HG02759 (cell line): ENCODE results near the gene NMD3.

ENCODE experiments used
- ATAC-seq: cut with Tn5 transposase; IDR thresholded peaks from one replicate; pipeline ENCODE4 v1.9.1; 2021; ENCODE audit warnings: mild to moderate bottlenecking, moderate library complexity; ENCODE audit not compliant: unreplicated experiment

Gene NMD3

DNA sequence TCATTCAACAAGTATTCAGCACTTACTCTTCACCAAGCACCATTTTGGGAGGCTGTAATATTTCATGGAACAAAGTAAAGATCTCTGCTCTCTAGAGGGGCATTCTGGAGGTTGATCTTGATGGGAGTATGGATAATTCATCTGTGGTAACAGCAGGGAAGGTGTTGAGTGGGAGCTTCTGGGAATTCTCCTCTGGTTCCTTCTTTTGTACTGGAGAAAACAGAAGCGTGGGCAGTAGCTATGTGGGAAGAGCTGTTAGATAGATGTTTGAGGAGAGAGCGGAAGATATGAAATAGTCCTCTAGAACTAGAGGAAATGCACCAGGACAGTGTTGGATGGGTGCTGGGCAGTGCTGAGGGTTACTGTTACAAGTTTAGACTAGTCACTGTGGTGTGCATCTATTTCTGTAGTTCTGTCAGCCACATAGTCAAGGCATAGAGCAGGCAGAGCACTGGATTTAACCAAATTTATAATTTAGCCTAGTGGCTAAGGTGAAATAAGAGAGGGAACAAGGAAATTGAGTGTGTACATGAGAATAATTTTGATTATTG, 9.6 kb downstream of the NMD3 start:
- ATAC-seq = no peak

DNA sequence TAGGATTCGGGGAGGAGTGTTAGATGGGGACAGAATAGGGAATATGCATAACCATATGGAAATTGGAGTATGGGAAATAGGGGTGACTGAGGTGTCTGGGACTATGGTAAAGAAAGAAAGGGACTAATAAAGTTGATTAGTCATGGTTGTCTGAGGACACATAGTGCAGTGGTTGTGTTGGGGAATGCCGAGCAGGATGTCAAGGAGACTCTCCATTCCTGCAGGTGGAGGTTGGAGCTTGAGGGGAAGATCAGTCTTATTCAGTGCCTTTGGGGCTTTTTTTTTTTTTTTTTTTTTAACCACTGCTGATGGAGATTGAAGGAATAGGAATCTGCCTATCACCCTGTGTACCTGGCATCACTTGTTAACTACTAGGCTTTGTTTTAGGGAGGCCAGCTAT, 10.8 kb downstream of the NMD3 start:
- ATAC-seq = no peak

DNA sequence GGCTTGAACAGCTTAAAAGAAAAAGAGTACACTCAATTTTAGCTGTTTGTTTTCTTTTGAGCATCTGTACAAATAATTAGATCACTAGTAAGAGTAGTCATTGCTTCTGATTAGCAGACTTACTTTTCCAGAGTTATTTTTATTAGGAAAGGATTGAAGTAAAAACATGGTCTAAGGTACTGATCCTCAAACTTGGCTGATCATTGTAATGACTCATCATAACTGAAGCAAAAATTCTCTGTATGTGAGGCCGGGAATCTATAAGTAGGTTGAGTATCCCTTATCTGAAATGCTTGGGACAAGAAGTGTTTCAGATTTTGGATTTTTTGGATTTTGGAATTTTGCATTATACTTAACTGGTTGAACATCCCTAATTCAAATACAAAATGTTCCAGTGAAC, 12.4 kb downstream of the NMD3 start:
- no peak for ATAC-seq

DNA sequence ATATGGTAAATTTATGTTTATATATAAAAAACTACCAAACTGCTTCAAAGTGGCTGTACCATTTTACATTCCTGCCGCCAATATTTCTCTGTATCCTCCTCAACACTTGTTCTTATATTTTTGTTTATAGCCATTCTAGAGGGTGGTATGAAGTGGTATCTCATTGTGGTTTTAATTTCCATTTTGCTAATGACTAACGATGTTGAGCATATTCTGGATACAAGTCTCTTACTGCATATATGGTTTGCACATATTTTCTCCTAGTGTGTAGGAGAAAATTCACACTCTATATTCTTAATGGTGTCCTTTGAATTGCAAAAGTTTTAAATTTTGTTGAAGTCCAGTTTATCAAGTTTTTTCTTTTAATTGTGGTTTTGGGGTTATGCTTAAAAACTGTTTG, 15.1 kb downstream of the NMD3 start:
- ATAC-seq = no peak

DNA sequence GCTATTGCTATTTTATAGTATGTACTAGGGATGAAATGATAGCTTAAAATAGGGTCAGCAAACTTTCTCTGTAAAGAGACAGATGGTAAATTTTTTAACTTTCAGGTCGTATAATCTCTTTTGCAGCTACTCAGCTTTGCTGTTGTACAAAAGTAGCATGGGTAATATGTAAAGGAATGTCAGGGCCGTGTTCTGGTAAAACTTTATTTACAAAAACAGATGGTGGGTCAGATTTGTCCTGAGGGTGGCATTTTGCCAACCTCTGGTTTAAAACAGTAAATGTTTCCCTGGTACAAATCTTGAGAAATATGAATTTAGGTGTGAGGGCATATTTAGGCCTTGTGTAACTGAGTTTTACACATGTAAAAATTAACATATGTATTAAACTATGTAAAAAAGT, 18.6 kb downstream of the NMD3 start:
- no peak for ATAC-seq

DNA sequence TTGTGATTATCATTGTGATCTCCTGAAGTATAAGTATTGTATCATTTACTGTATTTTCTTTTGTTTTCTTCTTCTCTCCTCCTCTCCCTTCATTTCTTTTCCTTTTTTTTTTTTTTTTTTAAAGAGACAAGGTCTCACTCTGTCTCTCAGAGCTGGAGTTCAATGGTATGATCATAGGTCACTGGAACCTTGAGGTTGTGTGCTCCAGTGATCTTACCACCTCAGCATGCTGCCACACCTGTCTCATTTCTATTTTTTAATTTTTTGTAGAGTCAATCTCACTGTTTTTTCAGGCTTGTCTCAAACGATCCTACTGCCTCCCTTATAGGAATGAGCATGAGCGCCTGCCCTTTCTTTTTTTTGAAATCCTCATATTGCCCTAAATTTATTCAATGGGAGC, 23.4 kb downstream of the NMD3 start:
- ATAC-seq = no peak

DNA sequence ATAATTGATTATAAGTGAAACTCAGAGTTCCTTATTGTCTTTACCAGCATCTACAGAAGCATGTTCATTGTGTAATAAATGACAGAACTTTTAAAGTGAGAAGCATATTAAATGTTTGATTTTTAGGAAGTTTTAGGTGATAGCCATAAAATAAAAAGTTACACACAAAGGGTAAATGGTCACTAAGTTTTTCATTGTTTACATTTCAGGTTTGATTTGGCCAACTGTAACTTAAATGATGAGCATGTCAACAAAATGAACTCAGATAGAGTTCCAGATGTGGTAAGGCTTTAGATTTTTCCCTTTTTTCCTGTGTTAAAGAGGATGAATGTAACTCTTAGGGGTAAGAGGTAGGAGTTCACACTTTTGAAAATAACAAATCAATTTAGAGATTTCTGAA, 25.9 kb downstream of the NMD3 start:
- ATAC-seq = no peak

DNA sequence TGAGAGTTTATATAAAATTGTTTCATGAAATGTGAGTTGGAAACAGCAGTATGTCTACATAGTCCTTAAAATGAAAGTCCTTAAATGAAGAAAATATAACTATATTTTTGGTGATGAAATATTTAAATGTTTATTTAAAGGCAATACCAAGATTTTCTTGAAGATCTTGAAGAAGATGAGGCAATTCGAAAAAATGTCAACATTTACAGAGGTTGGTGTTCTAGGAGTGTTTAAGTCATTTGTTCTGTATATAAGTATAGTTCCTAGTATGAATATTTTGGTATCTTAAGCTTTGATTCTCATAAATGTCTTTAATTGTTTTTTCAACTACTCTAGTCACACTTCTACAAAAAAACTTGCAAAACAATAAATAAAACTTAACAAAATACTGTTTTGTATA, 29.0 kb downstream of the NMD3 start:
- no peak for ATAC-seq

DNA sequence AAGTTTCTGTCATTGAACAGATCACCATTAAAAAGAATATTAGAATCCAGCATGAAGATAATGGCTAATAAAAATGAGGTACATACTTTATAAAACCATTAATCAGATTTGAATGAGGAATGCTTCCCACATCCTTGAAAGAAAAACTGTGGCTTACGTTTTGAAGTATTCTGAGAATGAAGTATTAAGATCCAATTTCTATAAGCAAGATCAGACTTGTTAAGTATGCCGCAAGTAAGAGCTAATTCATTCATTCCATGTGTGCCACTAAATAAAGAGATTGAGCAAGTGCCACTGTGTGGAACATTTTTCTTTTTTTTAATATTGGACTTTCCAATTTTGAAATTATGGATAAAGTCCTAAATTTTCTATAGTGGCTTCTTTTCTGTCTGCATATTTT, 30.6 kb downstream of the NMD3 start:
- no peak for ATAC-seq

DNA sequence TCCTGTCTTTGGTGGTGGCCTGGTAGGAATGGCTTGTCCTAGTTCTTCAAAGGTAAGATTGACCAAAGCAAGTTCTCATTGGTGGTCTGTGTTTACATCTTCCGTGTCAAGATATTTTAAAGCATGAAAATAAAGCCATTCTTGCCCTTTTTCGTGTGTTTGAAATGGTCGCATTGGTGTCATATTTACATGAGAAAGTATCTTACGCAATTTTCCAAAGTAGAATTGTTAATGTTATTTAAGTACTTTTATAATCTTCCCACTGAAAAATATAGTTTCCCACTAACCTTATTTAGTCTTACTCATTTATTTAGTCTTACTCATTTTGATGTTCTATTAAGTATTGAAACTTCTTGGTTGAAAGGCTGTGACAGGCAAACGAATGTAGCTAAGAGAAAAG, 31.0 kb downstream of the NMD3 start:
- no peak for ATAC-seq

DNA sequence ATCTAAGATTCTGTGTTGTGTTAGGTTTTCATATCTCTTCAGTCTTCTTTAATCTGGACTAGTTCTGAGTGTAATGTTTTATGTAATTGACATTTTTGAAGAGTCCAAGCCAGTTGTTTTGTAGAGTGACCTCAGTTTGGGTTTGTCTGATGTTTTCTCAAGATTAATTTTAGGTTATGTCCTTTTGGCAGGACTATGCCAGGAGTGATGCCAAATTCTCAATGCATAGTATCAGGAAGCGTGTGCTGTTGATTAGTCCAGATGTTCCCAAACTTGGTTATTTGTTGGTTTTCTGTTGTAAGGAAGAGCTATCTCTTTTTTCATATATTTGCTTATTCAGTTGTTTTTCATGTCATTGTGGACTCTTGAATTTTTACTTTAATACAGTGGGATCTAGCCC, 32.6 kb downstream of the NMD3 start:
- no peak for ATAC-seq

DNA sequence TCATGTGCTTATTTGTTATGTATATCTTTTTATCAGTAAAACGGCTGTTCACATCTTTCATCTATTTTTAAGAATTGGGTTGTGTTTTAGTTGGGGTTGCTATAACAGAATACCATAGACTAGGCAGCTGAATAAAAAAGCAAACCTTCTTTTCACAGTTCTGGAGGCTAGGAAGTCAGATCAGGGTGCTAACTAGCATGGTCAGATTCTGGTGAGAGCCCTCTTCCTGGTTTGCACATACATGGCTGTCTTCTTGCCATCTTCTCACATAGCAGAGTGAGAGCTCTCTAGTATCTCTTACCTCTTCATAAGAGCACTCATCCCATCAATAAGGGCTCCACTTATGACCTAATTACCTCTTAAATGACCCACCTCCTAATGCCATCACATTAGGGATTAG, 33.8 kb downstream of the NMD3 start:
- ATAC-seq = no peak

DNA sequence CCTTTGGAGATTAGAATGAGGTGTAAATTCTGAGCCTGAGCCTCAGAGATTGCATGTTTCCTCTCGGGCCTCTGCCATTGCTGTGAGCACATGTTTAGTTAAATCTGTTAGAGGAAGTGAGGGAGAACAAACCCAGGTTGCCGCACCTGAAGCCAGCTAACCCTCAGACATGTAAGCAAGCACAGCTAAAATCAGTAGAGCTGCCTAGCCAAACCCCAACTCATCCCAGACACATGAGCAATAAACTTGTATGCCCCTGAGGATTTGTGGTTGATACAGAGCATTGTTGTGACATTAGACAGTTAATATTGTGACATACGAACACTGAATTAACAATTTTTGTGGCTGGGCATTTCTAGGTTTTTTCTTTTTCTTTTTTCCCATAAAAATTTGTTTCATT, 41.9 kb downstream of the NMD3 start:
- no peak for ATAC-seq

DNA sequence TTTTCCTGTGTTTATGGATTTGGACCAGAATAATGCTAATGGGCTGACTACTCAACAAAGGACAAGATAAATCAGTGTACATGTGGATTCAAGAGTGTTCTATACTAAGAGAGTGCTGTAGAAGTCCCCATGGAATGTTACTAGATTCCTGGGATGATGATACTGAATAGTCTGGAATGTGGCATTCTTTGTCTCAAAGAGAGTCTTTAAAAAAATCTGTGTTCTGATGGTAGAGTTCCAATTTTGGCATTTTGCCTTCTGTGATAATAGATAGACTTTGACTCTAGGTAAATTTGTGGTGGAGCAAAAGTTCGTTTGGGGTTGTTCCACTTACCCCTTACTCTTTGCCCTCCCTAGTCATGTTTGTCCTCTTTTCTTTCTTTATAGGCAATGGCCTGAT, 43.7 kb downstream of the NMD3 start:
- no peak for ATAC-seq

DNA sequence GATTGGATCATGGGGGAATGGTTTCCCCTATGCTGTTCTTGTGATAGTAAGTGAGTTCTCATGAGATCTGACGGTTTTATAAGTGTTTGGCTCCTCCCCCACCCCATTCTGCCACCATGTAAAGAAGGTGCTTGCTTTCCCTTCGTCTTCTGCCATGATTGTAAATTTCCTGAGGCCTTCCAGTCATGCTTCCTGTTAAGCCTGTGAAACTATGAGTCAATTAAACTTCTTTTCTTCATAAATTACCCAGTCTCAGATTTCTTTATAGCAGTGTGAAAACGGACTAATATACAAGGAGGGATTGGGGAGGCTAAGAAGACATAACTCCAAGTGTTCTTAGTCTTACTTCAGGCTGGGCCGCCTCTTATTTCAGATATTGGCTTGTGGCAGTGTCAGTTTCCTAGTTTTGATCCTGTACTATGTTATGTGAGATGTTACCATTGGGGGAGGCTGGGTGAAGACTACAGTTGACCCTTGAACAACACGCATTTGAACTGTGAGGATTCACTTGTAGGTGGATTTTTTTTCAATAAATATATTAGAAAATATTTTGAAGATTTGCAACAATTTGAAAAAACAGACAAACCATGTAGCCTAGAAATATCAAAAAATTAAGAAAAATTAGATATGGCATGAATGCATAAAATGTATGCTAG, 44.9 kb downstream of the NMD3 start:
- no peak for ATAC-seq

DNA sequence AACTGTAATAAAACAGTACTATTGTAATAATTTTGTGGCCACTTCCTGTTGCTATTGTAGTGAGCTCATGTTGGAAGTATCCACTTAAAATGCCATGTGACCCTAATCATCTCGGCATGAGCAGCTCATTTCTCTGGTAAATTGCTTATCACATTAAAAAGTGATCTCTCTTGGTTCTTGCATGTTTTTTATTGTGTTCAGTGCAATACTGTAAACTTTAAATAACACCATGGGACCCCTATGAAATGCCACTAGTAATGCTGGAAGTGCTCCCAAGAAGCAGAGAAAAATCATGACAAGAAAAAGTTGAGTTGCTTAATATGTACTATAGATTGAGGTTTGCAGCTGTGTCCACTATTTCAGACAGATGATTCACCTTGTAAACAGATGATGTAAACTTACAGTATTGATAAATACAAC, 45.6 kb downstream of the NMD3 start:
- ATAC-seq = no peak

DNA sequence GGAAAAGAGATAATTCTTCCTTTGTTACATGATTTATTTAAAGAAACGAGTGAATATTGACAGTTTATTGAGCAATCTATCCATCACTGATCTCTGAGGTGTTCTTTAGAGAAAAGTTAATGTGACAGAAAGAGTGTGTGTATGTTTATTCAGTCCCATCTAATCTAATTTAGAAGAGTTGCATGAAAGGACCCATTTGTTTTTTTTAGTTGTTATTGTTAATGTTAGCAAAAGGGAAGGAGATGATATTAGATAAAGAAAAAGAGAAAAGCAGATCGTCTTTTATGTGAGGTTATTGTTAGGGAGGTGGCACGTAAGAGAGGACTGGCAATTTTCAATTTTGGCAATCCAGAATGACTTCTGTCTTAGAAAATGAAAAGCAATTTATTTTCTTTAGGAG, 46.5 kb downstream of the NMD3 start:
- ATAC-seq = no peak

DNA sequence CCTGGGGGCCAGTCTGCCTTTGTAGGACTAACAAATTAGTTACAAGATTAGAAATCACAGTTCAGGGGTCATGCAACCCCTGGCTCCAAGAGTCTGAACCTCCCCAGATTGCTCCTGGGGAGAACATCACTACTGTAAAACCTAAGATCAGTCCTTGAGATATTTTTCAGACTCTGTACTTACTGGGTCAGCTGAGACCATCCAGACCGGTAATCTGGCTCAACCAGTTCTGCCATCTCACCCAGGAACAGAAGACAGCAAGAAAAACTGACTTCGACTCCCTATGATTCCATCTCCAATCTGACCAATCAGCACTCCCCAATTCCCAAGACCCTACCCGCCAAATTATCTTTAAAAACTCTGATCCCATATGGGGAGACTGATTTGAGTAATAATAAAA, 47.5 kb downstream of the NMD3 start:
- no peak for ATAC-seq

DNA sequence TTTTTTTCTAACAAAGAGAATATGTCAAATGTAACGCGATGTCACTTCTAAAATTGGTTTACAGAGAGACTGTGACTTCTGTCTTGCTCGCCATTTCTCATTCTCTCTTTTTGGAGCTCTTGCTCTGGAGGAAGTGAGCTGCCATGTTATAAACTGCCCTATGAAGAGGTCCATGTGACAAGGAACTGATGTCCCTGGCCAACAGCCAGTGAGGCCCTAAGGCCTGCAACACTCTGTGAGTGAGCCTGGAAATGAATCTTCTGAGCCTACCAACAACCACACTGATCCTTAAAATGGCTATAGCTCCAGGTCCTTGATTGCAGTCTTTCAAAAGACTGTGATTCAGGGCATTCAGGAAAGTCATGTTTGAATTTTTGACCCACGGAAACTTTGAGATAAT, 49.9 kb downstream of the NMD3 start:
- no peak for ATAC-seq

DNA sequence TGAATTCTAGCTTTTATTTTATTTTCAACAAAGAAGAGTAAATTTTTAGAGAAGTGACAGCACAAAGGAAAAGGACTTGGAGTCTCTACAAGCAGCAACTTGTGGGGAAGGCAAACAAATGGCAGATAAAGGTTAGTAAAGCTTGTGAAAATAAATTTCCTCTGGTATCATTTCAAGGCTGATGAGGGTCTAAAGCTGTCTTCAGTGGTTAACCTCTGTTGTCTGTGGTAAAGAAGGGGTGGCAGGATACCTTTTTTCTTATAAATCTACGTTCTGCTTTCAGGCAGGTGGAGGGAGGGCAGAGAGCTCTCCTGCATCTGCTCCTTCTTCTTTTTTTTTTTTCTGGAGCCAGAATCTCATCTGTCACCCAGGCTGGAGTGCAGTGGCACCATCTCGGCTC, 50.5 kb downstream of the NMD3 start:
- no peak for ATAC-seq

DNA sequence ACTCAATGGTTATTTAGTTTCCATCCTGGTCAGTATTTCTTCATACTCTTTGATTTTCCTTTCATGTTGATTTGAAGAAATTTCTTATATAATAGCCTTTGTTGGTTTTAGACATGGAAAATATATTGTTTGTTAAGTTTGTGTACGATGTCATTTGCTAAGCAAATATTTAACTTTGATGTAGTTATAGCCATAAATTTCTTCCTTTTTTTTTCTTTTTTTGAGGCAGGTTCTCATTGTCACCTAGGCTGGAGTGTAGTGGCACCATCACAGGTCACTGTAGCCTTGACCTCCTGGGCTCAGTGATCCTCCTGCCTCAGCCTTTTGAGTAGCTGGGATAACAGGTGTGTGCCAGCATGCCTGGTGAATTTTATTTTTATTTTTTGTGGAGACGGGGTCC, 51.4 kb downstream of the NMD3 start:
- ATAC-seq = no peak

DNA sequence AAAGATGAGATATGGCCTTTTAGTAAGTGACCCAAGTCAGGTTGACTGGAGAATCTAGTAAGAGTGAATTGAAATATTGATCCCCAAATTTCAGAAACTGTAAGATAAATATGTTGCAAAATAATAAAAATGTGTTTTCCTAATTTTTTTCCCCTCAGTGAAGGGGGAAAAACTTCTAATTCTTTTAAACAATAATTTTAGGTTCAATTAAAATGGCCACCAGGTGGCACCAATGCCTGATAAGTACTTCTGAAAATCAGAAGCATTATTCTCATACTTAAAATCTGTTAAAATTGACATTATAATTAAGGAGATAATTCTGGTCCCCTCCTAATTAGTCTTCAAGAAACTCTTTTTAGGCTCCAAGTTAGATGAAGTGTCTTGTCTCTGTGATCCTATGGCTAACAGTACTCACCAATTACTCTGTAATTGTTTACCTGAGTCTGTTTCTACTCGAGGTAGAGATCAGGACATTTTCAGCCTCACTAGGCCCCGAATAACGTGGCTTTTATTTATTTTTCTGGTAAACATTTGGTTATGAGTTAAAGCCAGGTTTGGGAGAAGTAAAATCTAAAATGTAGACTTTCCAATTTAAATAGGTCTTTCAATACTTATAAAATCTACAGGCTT, 52.6 kb downstream of the NMD3 start:
- no peak for ATAC-seq
